ENCODE results near the gene THBS1. TPM values are rescaled to one million over a fixed set of nuclear protein-coding genes. Genes with fewer than 3 reads are reported as not detected.

Gene THBS1
- total RNA-seq, 1 experiment from 2014 or later, result 393 TPM

DNA sequence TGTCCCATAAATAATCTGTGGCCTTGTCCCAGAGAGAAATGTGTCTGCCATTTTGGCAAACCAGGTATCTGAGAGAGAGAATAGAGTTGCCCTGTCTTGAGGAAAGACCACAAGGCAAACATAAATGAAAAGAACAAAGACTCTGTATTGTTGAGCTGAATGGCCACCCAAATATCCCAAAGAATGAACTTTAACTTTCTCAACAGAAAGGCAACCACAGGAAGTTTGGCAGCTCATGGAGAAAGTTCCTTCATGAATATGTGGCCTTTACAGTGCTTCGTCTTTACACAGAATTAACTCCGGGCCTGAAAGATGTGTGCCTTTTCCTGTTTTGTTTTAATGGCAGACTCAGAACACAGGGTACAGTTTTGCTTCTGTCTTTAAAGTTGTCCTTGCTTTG is 41.4 kb upstream of the THBS1 start:
- H3K27ac Mint-ChIP-seq (ENCODE audit: low read depth, unreplicated experiment), result no peak overlapping the region
- POLR2A ChIA-PET, result interaction anchor here (0.9 kb wide), 1 partner anchor 16 kb away, joined by 3 read pairs; no protein-coding TSS in a partner anchor
- CTCF ChIA-PET, result interaction anchor here (1.0 kb wide), 1 partner anchor 40 kb away, joined by 4 read pairs; no protein-coding TSS in a partner anchor
- DNase-seq (ENCODE audit: unreplicated experiment), result no peak
- H3K9me3 Mint-ChIP-seq (ENCODE audit: unreplicated experiment), result no peaks in the 10 kb centered on the region
- TF ChIP-seq, protein P1, sequence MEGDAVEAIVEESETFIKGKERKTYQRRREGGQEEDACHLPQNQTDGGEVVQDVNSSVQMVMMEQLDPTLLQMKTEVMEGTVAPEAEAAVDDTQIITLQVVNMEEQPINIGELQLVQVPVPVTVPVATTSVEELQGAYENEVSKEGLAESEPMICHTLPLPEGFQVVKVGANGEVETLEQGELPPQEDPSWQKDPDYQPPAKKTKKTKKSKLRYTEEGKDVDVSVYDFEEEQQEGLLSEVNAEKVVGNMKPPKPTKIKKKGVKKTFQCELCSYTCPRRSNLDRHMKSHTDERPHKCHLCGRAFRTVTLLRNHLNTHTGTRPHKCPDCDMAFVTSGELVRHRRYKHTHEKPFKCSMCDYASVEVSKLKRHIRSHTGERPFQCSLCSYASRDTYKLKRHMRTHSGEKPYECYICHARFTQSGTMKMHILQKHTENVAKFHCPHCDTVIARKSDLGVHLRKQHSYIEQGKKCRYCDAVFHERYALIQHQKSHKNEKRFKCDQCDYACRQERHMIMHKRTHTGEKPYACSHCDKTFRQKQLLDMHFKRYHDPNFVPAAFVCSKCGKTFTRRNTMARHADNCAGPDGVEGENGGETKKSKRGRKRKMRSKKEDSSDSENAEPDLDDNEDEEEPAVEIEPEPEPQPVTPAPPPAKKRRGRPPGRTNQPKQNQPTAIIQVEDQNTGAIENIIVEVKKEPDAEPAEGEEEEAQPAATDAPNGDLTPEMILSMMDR (IDR thresholded peaks at IDR 0.05; ENCODE audit: unreplicated experiment), result no peak
- no peak overlapping the region for H3K4me3 Mint-ChIP-seq (ENCODE audit: unreplicated experiment)
- no peaks in the 10 kb centered on the region for H3K4me1 Mint-ChIP-seq (ENCODE audit: insufficient read depth, unreplicated experiment)
- BruUV-seq (replicated peaks), result no TSS peak
- no peaks in the 10 kb centered on the region for H3K36me3 Mint-ChIP-seq (ENCODE audit: insufficient read depth, unreplicated experiment)
- intact Hi-C loops (cut with micrococcal nuclease), result no loop called here
- H3K27me3 Mint-ChIP-seq (ENCODE audit: insufficient read depth, unreplicated experiment), result no peaks in the 10 kb centered on the region

DNA sequence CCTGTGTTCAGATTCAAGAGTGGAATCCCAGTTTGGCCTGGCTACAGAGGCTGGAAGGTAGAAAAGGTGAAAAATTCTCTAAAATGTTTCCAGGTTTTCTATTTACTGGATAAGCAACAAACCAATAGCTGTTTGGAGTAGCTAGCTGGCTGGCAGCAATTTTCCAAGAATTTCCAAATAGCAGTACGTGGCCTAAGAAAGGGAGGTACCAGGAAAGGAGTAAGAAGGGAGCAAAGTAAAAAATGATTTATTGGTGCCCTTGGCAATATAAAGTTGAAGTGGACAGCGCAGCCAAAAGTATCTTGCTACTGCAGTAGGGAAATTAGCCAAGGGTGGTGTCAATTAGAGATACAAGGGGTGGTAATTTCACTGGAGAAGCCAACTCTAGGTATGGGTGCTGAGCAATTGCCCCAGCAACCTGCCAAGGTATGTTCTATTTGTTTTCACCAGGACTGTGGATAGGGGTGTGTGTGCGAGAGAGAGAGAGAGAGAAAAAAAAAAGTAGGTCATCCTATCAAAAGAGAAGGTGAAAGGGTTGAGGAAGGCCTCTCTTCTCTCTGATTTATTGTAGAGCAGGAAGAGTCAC is 40.8 kb upstream of the THBS1 start:
- H3K9me3 Mint-ChIP-seq (ENCODE audit: unreplicated experiment), result no peaks in the 10 kb centered on the region
- no peak for DNase-seq (ENCODE audit: unreplicated experiment)
- intact Hi-C loops (cut with micrococcal nuclease), result no loop called here
- ChIA-PET CTCF (interaction anchor here (1.0 kb wide), 1 partner anchor 40 kb away, joined by 4 read pairs; no protein-coding TSS in a partner anchor), POLR2A (interaction anchor here (0.9 kb wide), 1 partner anchor 16 kb away, joined by 3 read pairs; no protein-coding TSS in a partner anchor)
- no peaks in the 10 kb centered on the region for H3K36me3 Mint-ChIP-seq (ENCODE audit: insufficient read depth, unreplicated experiment)
- H3K27me3 Mint-ChIP-seq (ENCODE audit: insufficient read depth, unreplicated experiment), result no peaks in the 10 kb centered on the region
- H3K4me1 Mint-ChIP-seq (ENCODE audit: insufficient read depth, unreplicated experiment), result no peaks in the 10 kb centered on the region
- no peak overlapping the region for H3K27ac Mint-ChIP-seq (ENCODE audit: low read depth, unreplicated experiment)
- no peak overlapping the region for H3K4me3 Mint-ChIP-seq (ENCODE audit: unreplicated experiment)
- BruUV-seq (replicated peaks), result no TSS peak
- TF ChIP-seq, protein P1 (IDR thresholded peaks at IDR 0.05; ENCODE audit: unreplicated experiment), result no peak

DNA sequence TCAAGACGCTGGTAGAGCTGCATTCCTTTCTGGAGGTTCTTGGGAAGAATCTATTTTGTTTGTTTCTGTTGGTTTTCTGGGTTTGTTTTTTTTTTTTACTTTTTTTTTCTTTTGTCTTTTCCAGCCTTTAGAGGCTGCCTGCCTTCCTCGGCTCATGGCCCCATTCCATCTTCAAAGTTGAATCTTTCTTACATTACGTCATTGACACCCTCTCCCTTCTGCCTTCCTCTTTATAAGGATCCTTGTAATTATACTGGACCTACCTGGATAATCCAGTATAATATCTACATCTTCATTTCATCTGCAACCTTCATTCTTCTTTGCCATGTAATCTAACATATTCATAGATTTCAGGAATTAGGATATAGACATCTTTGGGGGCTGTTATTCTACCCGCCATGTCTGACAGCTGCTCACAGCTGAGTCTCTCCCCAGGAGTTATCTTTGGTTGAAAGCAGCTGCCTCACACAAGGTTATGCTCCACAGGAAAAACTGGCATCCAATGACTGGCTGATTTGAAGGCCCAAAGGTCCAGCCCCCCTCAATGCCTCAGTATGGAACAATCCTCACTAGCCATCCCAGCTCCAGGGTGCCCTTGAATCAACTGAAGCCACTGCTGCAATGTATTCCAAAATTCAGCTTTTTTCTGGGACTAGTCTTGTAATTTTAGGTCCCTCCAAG is 38.4 kb upstream of the THBS1 start:
- intact Hi-C loops (cut with micrococcal nuclease), result no loop called here
- no peak overlapping the region for H3K4me3 Mint-ChIP-seq (ENCODE audit: unreplicated experiment)
- H3K27ac Mint-ChIP-seq (ENCODE audit: low read depth, unreplicated experiment), result no peak overlapping the region
- no peaks in the 10 kb centered on the region for H3K9me3 Mint-ChIP-seq (ENCODE audit: unreplicated experiment)
- ChIA-PET CTCF (interaction anchor here (0.6 to 1.9 kb wide), 2 partner anchors 11 to 851 kb away, joined by 3 to 5 read pairs; no protein-coding TSS in a partner anchor), POLR2A (no interaction called here)
- TF ChIP-seq, protein P1 (IDR thresholded peaks at IDR 0.05; ENCODE audit: unreplicated experiment), result no peak
- no peaks in the 10 kb centered on the region for H3K36me3 Mint-ChIP-seq (ENCODE audit: insufficient read depth, unreplicated experiment)
- H3K27me3 Mint-ChIP-seq (ENCODE audit: insufficient read depth, unreplicated experiment), result no peaks in the 10 kb centered on the region
- DNase-seq (ENCODE audit: unreplicated experiment), result no peak
- H3K4me1 Mint-ChIP-seq (ENCODE audit: insufficient read depth, unreplicated experiment), result no peaks in the 10 kb centered on the region
- BruUV-seq (replicated peaks), result no TSS peak

DNA sequence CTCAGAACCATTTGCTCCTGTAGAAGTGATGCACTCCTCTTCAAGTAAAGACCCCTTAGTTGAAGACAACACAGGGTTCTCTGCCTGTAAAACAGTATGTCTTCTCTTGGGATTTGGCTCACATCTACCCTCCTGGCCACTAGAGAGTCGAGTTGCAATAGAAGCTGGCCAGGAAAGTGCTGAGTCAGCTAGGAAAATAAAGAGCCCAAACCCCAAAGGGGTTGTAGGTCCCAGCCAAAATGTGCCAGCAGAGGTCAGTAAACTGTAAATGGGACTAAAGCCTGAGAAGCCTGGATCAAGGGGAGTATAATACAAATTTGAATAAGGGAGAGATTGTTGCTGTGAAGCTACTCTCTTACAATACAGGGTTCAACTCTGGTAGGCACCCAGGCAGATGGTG is 37.2 kb upstream of the THBS1 start:
- Mint-ChIP-seq H3K4me1 (ENCODE audit: insufficient read depth, unreplicated experiment) (no peaks in the 10 kb centered on the region), H3K4me3 (ENCODE audit: unreplicated experiment) (no peak overlapping the region), H3K36me3 (ENCODE audit: insufficient read depth, unreplicated experiment) (no peaks in the 10 kb centered on the region), H3K27me3 (ENCODE audit: insufficient read depth, unreplicated experiment) (no peaks in the 10 kb centered on the region), H3K27ac (ENCODE audit: low read depth, unreplicated experiment) (no peak overlapping the region), H3K9me3 (ENCODE audit: unreplicated experiment) (no peaks in the 10 kb centered on the region)
- ChIA-PET CTCF (interaction anchor here (0.5 to 1.9 kb wide), 8 partner anchors 9 to 207 kb away, joined by 3 to 5 read pairs (median 4); no protein-coding TSS in a partner anchor), POLR2A (interaction anchor here (0.6 to 1.1 kb wide), 3 partner anchors 13 to 680 kb away, joined by 3 read pairs; partner anchors contain the start of gene THBS1)
- BruUV-seq (replicated peaks), result no TSS peak
- peak; percentile 34 for DNase-seq (ENCODE audit: unreplicated experiment)
- TF ChIP-seq, protein P1 (IDR thresholded peaks at IDR 0.05; ENCODE audit: unreplicated experiment), result no peak
- intact Hi-C loops (cut with micrococcal nuclease), result no loop called here

Data from MCF 10A (cell line).